Panc1 (cell line): ENCODE measurements around the gene RAB4A. TPM values are rescaled to one million over a fixed set of nuclear protein-coding genes. Genes with fewer than 3 reads are reported as not detected.

Source experiments
- ATAC-seq: fragments of 200-7000 bp; cut with Tn5 transposase; 2 replicates; pipeline ENCODE4 v1.9.1; 2020; ENCODE audit warnings: mild to moderate bottlenecking, moderate library complexity
- BruUV-seq: library from RNA; stranded (reverse); fragments of 400-500 nt; replicated peaks from 2 replicates; lab custom pipeline; 2021; lab: Mats Ljungman, UMichigan
- CTCF ChIA-PET: fragments of 300-600 bp; sonication (Branson Sonifier 250); formaldehyde crosslinking; loops from one replicate; lab custom pipeline; 2022; ENCODE audit warnings: antibody characterized with exemption; lab: Charles Lee
- POLR2A ChIA-PET: fragments of 300-600 bp; sonication (Branson Sonifier 250); formaldehyde crosslinking; loops from one replicate; lab custom pipeline; 2022; ENCODE audit warnings: antibody characterized with exemption; lab: Charles Lee
- DNase-seq: peaks from one replicate; pipeline ENCODE4 v3.0.0-alpha.2; 2010; ENCODE audit warnings: low read depth, low spot score
- H3K27ac ChIP-seq: 2 replicates; pipeline ENCODE4 v1.5.1; 2011; ENCODE audit warnings: mild to moderate bottlenecking, low read length, inconsistent platforms
- H3K27me3 ChIP-seq: fragments of 200-500 bp; sonication (Bioruptor generic); 2 replicates; pipeline ENCODE4 v1.6.0; 2014; ENCODE audit warnings: low read length, inconsistent platforms; ENCODE audit not compliant: control insufficient read depth, insufficient read depth
- H3K36me3 ChIP-seq: fragments of 200-500 bp; sonication (Bioruptor generic); 2 replicates; pipeline ENCODE4 v1.5.1; 2014; ENCODE audit warnings: inconsistent platforms, mild to moderate bottlenecking, low read length, moderate library complexity; ENCODE audit not compliant: control insufficient read depth, insufficient read depth
- H3K4me1 ChIP-seq: 2 replicates; pipeline ENCODE4 v1.5.1; 2011; ENCODE audit warnings: inconsistent platforms, mild to moderate bottlenecking, low read length, moderate library complexity; ENCODE audit not compliant: control insufficient read depth, insufficient read depth
- H3K4me3 ChIP-seq, 2 experiments: 2 replicates each; pipeline ENCODE4 v1.5.1; 2011 to 2012; ENCODE audit warnings: low read depth in 2 of 2, low read length in 2 of 2, mild to moderate bottlenecking in 2 of 2, inconsistent platforms in 1 of 2, moderate library complexity in 1 of 2
- H3K9me3 ChIP-seq: fragments of 200-500 bp; sonication (Bioruptor generic); 2 replicates; pipeline ENCODE4 v1.5.1; 2014; ENCODE audit warnings: low read depth, mild to moderate bottlenecking, inconsistent platforms, low read length, moderate library complexity; ENCODE audit not compliant: control insufficient read depth, insufficient read depth
- POLR2AphosphoS5 ChIP-seq: IDR thresholded peaks from 2 replicates; pipeline ENCODE4 v1.6.1; 2012; ENCODE audit warnings: mild to moderate bottlenecking, low read depth, low read length, moderate library complexity
- SIN3A ChIP-seq: IDR thresholded peaks from 2 replicates; pipeline ENCODE4 v1.6.1; 2012; ENCODE audit warnings: low read depth, mild to moderate bottlenecking, low read length, moderate library complexity, borderline replicate concordance; ENCODE audit not compliant: insufficient read depth
- TCF7L2 ChIP-seq: IDR thresholded peaks from 2 replicates; pipeline ENCODE4 v1.6.1; 2011; ENCODE audit warnings: mild to moderate bottlenecking, low read depth, low read length, inconsistent platforms
- in situ Hi-C: cut with HindIII; loops from 2 replicates; pipeline ENCODE4 v1.10.0; 2016; ENCODE audit warnings: low sequenced_read_pairs, low pct_unique_long_range_greater_than_20kb
- intact Hi-C: fragments of 100-400 bp; cut with micrococcal nuclease; formaldehyde crosslinking; loops from one replicate; pipeline ENCODE4 v1.10.0; 2022; ENCODE audit not compliant: unreplicated experiment
- total RNA-seq: library from RNA; stranded (reverse); gene quantifications from one replicate; pipeline ENCODE4 v1.2.1, GENCODE V29; 2021; ENCODE audit not compliant: unreplicated experiment
- TF ChIP-seq, protein P1 (sequence below): fragments of 450-650 bp; IDR thresholded peaks from 2 replicates; pipeline ENCODE4 v1.5.1; 2017; ENCODE audit warnings: mild to moderate bottlenecking
- TF ChIP-seq, protein P2 (sequence below), 2 experiments: IDR thresholded peaks; 2 replicates each; pipeline ENCODE4 v1.6.1; 2011 to 2012; ENCODE audit warnings: low read depth in 2 of 2, control low read depth in 1 of 2, low read length in 1 of 2, mild to moderate bottlenecking in 1 of 2, moderate library complexity in 1 of 2; ENCODE audit not compliant: insufficient read depth in 1 of 2

RAB4A gene
- total RNA-seq, 1 experiment from 2014 or later = 73.0 TPM

DNA sequence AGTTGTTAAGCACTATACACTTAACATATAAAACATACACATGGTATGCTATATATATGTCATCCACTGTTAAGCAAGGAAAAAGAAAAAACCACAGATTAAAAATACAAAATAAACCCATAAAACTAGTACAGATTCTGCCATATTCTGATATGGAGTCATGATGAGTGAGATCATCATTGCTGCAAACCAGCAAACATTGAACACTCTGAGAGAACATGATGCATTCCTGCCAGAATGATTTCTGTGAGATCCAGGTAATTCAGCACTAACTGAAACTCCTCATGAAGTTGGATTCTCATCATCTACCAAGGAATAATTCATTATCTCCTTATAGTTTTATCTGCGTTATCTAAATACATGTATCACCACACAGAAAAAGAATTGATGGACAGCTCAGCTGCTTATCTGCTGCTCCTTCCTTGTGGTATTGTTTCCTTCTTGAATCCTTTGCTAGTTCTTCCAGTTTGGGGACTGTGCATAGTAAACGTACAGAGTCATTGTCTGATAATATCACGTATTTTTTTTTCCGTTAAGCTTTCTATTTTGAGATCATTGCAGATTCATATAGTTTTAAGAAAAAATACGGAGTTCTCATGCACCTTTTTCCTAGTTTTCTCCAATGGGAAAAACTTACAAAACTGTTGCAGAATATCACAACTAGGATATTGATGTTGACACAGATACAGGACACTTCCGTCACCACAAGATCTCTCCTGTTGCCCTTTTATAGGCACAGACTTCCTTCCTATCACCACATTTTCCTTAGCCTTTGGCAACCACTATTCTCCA is 9.3 kb downstream of the RAB4A start:
- BruUV-seq = no TSS peak
- DNase-seq (no peak), ATAC-seq (no peak)
- Histone ChIP-seq H3K27ac (no peak overlapping the region), H3K27me3 (no peaks in the 10 kb centered on the region), H3K36me3 (no peaks in the 10 kb centered on the region), H3K9me3 (peaks cover 8% of the 10 kb centered on the region; the same call in 1 of the 2 replicates), H3K4me1 (peaks cover 2% of the 10 kb centered on the region; the same call in 1 of the 2 replicates), H3K4me3 (no peak overlapping the region)
- ChIA-PET POLR2A (no interaction called here), CTCF (no interaction called here)
- in situ Hi-C loops (no loop called here), intact Hi-C loops (no loop called here)
- TF ChIP-seq, protein P1, sequence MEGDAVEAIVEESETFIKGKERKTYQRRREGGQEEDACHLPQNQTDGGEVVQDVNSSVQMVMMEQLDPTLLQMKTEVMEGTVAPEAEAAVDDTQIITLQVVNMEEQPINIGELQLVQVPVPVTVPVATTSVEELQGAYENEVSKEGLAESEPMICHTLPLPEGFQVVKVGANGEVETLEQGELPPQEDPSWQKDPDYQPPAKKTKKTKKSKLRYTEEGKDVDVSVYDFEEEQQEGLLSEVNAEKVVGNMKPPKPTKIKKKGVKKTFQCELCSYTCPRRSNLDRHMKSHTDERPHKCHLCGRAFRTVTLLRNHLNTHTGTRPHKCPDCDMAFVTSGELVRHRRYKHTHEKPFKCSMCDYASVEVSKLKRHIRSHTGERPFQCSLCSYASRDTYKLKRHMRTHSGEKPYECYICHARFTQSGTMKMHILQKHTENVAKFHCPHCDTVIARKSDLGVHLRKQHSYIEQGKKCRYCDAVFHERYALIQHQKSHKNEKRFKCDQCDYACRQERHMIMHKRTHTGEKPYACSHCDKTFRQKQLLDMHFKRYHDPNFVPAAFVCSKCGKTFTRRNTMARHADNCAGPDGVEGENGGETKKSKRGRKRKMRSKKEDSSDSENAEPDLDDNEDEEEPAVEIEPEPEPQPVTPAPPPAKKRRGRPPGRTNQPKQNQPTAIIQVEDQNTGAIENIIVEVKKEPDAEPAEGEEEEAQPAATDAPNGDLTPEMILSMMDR = no peak
- TF ChIP-seq POLR2AphosphoS5 (no peak), TCF7L2 (no peak), SIN3A (no peak)
- TF ChIP-seq, protein P2, sequence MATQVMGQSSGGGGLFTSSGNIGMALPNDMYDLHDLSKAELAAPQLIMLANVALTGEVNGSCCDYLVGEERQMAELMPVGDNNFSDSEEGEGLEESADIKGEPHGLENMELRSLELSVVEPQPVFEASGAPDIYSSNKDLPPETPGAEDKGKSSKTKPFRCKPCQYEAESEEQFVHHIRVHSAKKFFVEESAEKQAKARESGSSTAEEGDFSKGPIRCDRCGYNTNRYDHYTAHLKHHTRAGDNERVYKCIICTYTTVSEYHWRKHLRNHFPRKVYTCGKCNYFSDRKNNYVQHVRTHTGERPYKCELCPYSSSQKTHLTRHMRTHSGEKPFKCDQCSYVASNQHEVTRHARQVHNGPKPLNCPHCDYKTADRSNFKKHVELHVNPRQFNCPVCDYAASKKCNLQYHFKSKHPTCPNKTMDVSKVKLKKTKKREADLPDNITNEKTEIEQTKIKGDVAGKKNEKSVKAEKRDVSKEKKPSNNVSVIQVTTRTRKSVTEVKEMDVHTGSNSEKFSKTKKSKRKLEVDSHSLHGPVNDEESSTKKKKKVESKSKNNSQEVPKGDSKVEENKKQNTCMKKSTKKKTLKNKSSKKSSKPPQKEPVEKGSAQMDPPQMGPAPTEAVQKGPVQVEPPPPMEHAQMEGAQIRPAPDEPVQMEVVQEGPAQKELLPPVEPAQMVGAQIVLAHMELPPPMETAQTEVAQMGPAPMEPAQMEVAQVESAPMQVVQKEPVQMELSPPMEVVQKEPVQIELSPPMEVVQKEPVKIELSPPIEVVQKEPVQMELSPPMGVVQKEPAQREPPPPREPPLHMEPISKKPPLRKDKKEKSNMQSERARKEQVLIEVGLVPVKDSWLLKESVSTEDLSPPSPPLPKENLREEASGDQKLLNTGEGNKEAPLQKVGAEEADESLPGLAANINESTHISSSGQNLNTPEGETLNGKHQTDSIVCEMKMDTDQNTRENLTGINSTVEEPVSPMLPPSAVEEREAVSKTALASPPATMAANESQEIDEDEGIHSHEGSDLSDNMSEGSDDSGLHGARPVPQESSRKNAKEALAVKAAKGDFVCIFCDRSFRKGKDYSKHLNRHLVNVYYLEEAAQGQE (IDR thresholded peaks at IDR 0.05; ENCODE audit: insufficient read depth in 1 of 2, low read depth in 2 of 2, low read length in 1 of 2) = no peak

DNA sequence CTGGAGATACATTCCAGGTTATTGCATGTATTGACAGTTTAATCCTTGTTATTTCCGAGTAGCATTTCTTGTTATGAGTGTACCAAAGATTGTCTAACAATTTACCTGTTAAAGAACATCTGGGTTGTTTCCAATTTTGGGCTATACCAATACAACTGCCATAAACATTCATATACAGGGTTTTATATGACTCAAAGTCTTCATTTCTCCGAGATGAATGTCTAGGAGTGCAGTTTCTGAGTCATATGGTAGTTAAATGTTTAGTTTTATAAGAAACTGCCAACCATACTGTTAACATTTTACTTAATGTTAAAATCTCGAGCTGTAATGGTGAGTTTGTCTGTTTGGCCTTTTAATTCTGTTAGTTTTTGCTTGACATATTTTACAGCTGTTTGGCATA is 10.0 kb downstream of the RAB4A start:
- intact Hi-C loops = no loop called here
- H3K27ac ChIP-seq = no peak overlapping the region
- no peak for DNase-seq

More for the DNA sequence above, 10.0 kb downstream of the RAB4A start:
- Histone ChIP-seq H3K4me1 (no peaks in the 10 kb centered on the region; the same call in 1 of the 2 replicates), H3K4me3 (no peak overlapping the region), H3K27me3 (no peaks in the 10 kb centered on the region), H3K9me3 (peaks cover 8% of the 10 kb centered on the region; the same call in 1 of the 2 replicates), H3K36me3 (no peaks in the 10 kb centered on the region; the same call in 1 of the 2 replicates)
- BruUV-seq = no TSS peak
- ATAC-seq = no peak
- CTCF ChIA-PET = no interaction called here
- TF ChIP-seq POLR2AphosphoS5 (no peak), TCF7L2 (no peak), SIN3A (no peak)
- TF ChIP-seq, protein P1 = no peak
- TF ChIP-seq, protein P2 (IDR thresholded peaks at IDR 0.05; ENCODE audit: insufficient read depth in 1 of 2, low read depth in 2 of 2, low read length in 1 of 2) = no peak
- in situ Hi-C loops = no loop called here
- POLR2A ChIA-PET = no interaction called here
